ENCODE results near the gene DPYD.

Gene DPYD

DNA sequence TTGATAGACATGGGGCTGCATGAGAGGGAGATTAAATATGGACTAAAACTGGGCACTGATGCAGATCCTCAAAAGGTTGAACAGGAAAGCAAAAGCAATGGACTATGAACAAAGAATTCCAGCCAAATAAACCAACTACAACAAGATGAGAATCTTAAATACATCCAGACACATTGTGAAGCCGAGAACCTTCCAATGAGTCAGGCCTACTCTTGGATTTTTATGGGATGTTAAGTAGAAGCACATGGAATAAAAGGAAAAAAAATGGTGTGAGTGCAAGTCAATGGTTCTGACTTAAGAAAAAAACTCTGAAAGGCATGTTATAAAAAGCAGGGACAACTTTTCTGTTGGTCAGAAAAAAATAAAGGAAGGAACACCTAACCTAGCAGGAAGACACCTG is 227.2 kb downstream of the DPYD start:
- no peak for TF ChIP-seq ZNF274 (IDR thresholded peaks at IDR 0.05; ENCODE audit: low read depth, low read length)
- no peak overlapping the region for H3K4me3 ChIP-seq (ENCODE audit: low read length)

DNA sequence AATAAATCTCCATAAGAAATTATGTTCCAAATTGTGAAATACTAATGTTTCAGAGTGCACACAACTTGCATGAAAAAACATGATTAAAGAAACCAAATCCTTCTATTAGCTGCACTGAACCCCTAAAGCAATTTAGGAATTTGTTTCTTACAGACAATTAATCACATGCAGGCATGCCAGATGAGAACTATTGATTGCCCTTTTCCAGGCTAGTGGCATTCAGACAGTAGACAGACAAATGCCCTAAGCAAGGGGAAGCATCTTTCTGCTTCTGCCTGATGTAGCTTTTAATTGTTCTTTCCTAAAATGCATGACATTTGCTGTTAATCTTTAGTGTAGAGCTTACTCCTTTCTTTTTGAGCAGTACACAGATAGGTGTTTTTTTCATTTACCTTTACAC is 229.5 kb downstream of the DPYD start:
- no peak for TF ChIP-seq ZNF274 (IDR thresholded peaks at IDR 0.05; ENCODE audit: low read depth, low read length)

DNA sequence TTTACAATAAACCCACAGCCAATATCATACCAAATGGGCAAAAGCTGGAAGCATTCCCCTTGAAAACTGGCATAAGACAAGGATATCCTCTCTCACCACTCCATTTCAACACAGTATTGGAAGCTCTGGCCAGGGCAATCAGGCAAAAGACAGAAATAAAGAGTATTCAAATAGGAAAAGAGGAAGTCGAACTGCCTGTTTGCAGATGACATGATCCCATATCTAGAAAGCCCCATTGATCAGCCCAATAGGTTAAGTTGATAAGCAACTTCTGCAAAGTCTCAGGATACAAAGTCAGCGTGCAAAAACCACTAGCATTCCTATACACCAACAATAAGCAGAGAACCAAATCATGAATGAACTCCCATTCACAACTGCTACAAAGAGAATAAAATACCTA is 235.5 kb downstream of the DPYD start:
- TF ChIP-seq ZNF274 (IDR thresholded peaks at IDR 0.05; ENCODE audit: low read depth, low read length), result no peak
- no peak overlapping the region for H3K4me3 ChIP-seq (ENCODE audit: low read length)

More for the DNA sequence above, 229.5 kb downstream of the DPYD start:
- no peak overlapping the region for H3K4me3 ChIP-seq (ENCODE audit: low read length)

- no peak overlapping the region for H3K4me3 ChIP-seq (ENCODE audit: low read length)
- TF ChIP-seq ZNF274 (IDR thresholded peaks at IDR 0.05; ENCODE audit: low read depth, low read length), result no peak
These were observed 239.9 kb downstream of the DPYD start for GRCh38 chr1:97680894-97681293.

DNA sequence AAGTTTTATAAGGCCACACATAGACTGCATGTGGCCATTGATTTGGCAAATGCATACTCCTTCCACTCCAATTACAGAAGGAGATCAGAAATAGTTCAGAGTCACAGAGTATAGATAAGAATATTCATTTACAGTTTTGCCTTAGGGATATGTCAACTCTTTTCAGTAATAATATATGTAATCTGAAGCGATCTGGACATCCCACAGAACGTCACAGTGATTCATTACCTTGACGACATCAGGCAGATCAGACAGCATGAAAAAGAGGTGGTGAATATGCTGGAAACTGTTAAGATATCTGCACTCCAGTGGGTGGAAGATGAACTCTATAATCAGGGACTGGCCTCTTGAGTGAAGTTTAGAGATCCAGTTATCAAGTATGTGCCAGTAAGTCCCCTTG is 240.4 kb downstream of the DPYD start:
- H3K4me3 ChIP-seq (ENCODE audit: low read length), result no peak overlapping the region
- no peak for TF ChIP-seq ZNF274 (IDR thresholded peaks at IDR 0.05; ENCODE audit: low read depth, low read length)

DNA sequence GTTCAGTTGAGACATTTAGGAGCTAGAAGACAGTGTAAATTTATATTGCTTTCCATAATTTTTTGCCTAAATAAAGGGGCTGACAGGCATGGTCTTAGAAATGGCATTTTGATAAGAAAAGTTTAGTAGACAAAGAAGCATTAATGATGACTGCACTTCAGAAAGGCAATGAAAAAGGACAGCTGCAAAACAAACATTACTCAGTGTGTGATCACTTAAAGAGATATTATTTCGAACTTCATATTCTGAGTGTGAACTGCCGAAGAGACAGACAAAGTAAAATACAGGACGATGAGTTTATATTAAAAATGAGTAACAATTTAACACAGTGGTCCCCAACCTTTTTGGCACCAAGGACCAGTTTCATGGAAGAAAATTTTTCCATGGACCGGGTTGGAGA is 243.1 kb downstream of the DPYD start:
- no peak for TF ChIP-seq ZNF274 (IDR thresholded peaks at IDR 0.05; ENCODE audit: low read depth, low read length)
- no peak overlapping the region for H3K4me3 ChIP-seq (ENCODE audit: low read length)

DNA sequence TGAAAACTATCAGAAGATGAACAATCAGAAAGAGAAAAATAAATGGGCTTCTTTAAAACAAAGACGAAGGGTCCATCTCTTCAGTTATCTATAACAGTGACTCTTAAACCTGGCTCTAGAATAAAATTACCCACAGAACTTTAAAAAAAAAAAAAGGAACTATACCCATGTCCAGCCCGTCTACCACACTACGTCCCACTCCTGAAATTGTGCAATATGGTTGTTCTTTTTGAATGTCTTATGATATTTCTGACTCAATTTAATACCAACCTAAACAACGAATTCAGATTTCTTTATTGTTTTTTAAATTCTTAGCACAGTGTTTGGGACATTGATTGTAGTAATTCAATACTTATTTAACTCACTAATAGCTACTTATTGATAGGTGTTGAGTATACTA is 246.3 kb downstream of the DPYD start:
- TF ChIP-seq ZNF274 (IDR thresholded peaks at IDR 0.05; ENCODE audit: low read depth, low read length), result no peak
- no peak overlapping the region for H3K4me3 ChIP-seq (ENCODE audit: low read length)

- TF ChIP-seq ZNF274 (IDR thresholded peaks at IDR 0.05; ENCODE audit: low read depth, low read length), result no peak
- no peak overlapping the region for H3K4me3 ChIP-seq (ENCODE audit: low read length)
These were observed 251.9 kb downstream of the DPYD start for GRCh38 chr1:97668945-97669344.

GRCh38 chr1:97660431-97661105 is 260.3 kb downstream of the DPYD start:
- TF ChIP-seq ZNF274 (IDR thresholded peaks at IDR 0.05; ENCODE audit: low read depth, low read length), result no peak
- no peak overlapping the region for H3K4me3 ChIP-seq (ENCODE audit: low read length)

DNA sequence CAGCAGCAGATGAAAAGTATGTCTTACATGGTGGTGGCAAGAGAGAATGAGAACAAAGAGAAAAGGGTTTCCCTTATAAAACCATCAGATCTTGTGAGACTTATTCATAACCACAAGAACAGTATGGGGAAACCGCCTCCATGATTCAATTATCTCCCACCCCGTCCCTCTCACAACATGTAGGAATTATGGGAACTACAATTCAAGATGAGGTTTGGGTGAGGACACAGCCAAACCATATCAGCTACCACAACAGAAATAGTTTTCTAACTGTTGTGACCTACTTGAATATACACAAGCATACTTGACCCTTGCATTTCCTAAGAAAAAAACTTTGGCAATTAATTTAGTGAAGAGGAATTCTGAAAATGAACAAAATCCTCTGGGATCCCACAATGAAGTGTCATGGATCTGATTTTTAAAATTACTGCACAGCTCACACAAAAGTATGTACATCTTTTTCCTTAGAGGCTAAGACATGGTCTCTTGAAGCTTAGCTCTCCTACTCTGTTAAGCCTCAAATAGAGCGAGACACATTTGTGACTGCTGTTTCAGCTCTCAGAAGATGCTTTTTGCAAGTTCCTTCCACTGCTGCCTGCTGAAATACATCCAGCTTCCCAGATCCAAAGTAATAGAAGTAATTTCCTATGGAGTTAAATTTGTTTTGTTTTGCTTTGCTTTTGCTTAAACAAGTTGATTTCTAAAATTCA is 265.8 kb downstream of the DPYD start:
- H3K4me3 ChIP-seq (ENCODE audit: low read length), result no peak overlapping the region
- no peak for TF ChIP-seq ZNF274 (IDR thresholded peaks at IDR 0.05; ENCODE audit: low read depth, low read length)

DNA sequence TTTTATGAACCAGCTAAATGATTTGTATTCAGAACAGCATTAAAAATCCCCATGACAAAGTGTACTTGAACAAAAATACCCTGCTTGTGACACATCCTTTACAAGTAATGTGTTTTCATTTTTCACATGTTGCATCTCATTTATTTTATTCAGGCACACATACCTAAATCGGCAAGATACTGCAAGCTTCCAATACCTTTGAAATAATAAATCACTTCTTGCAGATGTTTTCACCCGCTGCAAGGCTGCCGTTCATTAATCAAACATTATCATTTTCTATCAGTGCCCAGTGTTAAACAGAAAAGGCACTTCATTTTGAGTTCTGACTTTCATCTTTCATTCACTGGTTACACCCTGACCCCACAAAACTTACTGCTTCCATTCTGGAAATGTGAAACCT is 269.6 kb downstream of the DPYD start:
- no peak for TF ChIP-seq ZNF274 (IDR thresholded peaks at IDR 0.05; ENCODE audit: low read depth, low read length)
- no peak overlapping the region for H3K4me3 ChIP-seq (ENCODE audit: low read length)

DNA sequence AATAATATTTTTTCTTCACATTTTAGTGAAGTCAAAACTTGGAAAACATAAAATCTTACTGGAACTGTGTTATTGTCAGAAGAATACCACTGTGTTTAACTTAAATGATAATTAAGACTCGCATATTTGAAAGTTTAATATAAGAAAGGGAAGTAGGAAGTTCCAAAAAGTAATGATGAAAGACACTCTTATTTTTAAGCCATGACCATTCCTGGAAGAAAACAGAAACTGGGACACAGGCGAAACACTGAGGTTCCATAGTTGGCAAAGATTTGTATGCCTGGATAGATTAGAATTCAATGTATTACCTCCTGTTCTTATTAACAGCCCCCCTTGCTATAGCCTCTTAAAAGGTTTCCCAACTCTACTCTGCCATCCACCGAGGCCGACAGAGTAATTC is 271.2 kb downstream of the DPYD start:
- TF ChIP-seq ZNF274 (IDR thresholded peaks at IDR 0.05; ENCODE audit: low read depth, low read length), result no peak
- no peak overlapping the region for H3K4me3 ChIP-seq (ENCODE audit: low read length)

DNA sequence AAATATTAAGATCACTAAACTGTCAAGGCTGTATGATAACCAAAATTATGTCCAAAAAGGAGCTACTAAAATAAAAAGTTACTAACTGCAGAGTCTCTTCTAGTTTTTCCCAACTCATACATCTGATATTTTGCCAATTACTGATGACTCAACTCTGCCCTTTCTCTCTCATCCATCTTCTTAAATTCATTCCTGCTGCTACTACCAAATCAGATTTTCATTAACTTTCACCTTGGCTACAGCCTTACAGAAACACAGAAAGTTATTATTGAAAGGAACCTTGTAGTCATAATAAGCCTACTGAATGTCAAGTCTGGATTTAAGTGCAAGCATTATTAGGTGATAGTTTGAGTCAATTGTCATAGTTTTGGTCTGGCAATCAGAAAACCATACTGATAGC is 273.1 kb downstream of the DPYD start:
- no peak overlapping the region for H3K4me3 ChIP-seq (ENCODE audit: low read length)
- TF ChIP-seq ZNF274 (IDR thresholded peaks at IDR 0.05; ENCODE audit: low read depth, low read length), result no peak

- no peak overlapping the region for H3K4me3 ChIP-seq (ENCODE audit: low read length)
- no peak for TF ChIP-seq ZNF274 (IDR thresholded peaks at IDR 0.05; ENCODE audit: low read depth, low read length)
These were observed 274.8 kb downstream of the DPYD start for GRCh38 chr1:97646071-97646470.

DNA sequence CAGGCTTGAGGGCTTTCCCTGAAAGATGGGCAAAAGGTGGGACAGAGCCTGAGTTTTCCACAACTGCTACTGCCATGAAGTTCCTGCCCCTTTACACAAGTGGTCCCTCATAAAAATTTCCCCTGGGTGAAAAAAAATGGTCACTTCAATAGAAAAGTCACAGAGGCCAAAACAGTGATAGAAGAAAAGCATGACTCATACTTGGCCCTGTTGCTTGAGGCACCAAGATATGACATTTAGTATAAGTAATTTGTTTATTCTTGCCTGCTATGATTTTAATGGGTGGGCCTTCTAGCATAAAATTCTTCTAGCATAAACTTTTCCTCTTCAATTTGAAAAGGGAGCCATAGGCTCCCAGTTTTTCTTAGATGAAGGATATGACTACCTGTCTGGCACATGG is 280.2 kb downstream of the DPYD start:
- H3K4me3 ChIP-seq (ENCODE audit: low read length), result no peak overlapping the region
- no peak for TF ChIP-seq ZNF274 (IDR thresholded peaks at IDR 0.05; ENCODE audit: low read depth, low read length)

DNA sequence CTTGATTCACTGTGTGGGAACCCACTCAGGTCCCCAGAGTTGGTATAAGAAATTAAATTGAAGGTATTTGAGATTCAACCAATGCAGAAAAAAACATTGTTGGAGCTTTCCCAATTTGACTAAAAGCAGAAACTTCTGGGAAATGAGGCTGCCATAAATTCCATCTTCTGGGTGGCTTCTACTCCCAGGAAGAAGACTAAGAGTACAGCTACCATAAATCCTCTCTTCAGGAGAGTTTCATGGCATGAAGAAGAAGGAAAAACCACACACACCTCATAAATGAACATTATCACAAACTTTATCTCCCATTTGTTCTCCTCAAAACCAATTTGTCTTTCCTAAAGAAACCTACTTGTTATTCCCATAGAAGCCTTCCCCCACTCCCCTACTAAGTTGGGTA is 283.9 kb downstream of the DPYD start:
- H3K4me3 ChIP-seq (ENCODE audit: low read length), result no peak overlapping the region
- no peak for TF ChIP-seq ZNF274 (IDR thresholded peaks at IDR 0.05; ENCODE audit: low read depth, low read length)

All from GM08714 (cell line).